Dedifferentiated amniotic fluid mesenchymal stem cell (primary cell): Measurements from ENCODE around the gene MAGI2.
"Not testable (repeated sequence)": the region's sequence is repeated elsewhere in the genome, so short reads cannot be mapped to it uniquely, and the experiment has no call there.

Experiments used
- DNase-seq: peaks from one replicate; pipeline ENCODE4 v3.0.0-alpha.2; 2016; ENCODE audit errors: extremely low spot score

Gene MAGI2

DNA sequence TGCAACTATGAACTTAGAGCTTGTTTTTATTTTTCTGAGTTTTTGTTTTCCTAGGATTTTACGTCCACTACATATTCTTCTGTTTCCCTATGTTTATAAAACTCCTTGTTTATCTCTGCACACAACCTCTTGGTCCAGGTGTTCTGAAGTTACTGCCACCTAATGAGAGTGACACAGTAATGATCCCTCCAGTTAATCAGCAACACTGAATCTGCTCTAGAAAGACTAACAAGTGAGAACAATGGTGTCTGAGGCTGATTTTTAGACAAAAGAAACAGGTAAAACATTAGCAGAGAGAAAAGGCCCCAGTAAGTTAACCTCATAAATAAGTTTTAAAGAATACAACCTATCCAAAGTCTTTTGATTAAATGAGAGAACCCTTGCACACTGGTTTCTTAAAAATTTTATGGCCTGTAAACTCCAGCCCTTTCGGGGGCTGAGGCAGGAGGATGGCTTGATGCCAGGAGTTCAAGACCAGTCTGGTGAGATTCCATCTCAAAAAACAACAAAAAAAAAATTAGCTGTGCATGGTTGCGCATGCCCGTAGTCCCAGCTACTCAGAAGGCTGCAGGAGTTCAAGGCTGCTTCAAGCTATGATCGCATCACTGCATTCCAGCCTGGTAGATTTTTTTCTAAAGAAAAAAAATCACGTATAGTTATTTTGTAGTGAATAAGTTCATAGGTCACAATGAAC lies 397.6 kb downstream of the MAGI2 start:
- no peak for DNase-seq

DNA sequence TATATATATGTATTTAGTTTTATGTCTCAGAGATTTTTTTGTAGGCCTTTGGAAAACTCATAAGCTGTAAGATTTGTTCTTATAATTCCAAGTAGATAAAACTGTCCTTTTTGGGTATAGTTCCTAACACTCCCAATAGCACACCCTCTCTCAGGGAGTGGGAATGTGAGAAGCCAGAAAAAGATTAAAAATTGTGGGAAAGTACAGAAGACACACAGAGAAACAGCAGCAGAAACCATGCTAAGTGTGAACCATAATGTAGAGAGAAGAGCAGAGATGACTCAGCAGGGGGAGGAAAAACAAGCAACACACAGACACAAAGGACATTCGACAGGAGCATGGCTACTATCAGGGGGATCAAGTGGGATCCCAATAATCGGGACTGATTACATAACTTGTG lies 401.6 kb downstream of the MAGI2 start:
- no peak for DNase-seq

DNA sequence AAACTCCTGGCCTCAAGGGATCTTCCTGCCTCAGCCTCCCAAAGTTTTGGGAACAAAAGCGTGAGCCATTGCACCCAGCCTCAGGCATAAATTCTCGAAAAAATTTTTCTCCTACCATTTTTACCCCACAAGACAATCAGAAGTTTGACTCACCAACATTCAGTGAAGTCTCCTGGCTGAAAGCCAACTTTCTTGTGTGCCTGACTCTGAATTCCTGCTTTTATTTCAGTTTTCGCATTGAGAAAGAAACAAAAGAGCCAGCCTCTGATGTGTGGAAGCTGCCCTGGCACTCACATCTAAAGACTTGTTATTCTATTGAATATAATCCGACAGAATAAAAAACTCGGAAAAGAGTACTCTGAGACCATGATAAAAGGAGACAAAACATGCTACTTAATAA lies 402.9 kb downstream of the MAGI2 start:
- DNase-seq: peak; percentile 14

DNA sequence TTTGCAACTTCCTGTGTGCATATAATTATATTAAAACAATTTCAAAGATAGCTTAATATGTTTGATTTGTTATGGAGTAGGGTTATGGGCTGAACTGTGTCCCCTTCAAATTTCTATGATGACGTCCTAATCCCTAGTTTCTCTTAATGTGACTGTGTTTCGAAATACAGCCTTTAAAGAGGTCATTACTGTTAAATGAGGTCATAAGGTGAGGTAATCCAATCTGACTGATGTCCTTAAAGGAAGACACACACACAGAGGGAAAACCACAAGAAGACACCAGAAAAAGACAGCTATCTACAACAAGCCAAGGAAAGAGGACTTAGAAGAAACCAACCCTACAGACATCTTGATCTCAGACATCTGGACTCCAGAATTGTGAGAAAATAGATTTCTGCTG lies 407.4 kb downstream of the MAGI2 start:
- no peak for DNase-seq

DNA sequence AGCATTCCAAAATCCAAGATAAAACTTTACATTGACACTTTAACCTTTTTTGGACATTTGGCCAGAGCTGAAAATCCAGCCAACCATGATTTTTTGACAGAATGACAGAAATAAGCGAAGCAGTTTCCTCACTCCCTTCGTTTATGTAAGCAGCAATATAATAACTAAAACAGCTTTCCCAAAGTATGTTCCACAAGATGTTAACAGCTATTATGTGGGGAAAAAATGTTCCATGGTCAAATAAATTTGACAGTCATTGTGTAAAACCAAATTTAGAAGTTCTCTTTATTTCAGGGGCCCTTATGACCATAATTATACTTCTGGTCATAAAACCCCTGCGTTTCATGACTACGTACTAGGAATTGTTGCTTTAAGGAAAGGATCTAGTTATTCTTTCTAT lies 416.5 kb downstream of the MAGI2 start:
- DNase-seq: no peak

DNA sequence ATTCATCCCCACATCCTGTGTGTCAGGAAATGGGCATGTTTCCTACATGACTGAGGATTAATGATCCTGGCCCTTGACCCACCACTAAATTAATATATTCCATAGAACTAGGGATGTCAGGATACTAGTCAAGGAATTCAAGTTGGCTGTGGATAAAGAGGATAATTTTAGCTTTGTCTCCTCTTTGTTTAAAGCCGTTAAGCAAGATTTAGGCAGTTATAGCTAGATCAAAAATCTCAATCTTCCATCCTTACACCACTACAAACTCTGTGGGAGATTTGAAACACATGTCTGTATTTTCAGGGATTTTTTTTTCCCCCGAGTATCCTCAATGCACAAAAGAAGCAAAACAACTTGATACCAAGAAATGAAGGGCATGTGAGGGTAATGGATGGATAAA lies 417.1 kb downstream of the MAGI2 start:
- DNase-seq: no peak

DNA sequence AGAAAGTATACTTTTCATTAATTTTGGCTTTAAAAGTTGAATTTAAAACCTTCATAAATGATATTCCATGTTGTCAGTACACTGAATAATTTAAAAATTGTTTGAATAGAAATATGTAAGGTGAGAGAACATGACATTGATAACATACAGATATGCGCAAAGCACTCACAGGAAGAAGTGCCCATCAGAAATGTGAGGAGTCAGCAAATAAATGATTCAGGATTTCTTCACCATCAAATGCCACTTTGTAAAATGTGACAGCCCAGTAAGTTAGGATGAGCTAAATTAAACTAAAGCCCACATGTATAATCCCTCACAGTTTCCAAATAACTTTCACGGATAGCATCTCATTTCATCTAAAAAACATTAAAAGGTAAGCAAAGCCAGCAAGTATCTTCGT lies 417.6 kb downstream of the MAGI2 start:
- DNase-seq: no peak

DNA sequence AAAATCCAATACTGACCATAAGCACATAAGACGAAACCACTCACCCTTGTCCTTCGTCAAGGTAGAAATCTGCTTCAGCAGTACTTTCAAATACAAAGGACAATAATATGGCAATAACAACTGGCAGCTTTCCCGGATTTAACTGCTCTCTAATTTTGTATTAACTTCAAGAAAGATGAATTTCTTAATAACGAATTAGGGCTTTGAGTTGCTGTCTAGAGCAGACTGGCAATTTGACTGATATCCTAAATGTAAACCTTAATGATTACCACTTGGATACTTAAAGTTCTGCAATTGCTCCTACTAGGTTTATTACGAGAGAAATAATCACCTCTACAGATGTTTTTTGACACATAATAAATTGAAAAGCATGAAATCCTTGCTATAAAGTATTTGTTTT lies 418.7 kb downstream of the MAGI2 start:
- DNase-seq: no peak

DNA sequence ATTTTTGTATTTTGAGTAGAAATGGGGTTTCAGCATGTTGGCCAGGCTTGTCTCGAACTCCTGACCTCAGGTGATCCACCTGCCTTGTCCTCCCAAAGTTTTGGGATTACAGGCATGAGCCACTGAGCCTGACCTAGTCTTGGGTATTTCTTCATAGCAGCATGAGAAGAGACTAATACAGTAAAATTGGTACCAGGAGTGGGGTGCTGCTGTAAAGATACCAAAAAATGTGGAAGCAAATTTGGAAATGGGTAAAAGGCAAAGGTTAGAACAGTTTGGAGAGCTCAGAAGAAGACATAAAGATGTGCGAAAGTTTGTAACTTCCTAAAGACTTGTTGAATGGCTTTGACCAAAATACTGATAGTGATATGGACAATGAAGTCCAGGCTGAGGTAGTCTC lies 433.8 kb downstream of the MAGI2 start:
- DNase-seq: not testable (repeated sequence)

DNA sequence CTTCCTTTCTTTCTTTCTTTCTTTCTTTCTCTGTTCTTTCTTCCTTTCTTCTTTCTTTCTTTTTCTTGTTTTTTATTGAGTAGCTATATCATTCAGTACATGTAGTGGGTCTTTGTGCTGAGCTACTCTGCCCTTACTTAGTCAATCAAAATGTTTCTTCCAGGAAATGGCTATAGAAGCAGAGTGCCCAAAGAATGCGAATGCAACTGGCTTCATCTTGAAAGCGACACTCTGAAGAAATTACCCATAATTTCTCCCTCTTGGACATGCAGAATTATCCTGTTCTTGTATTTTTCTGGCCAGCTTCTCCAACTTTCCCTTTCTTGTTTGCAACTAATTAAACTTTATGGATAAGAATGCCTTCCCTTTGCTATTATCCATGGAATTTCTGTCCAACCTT lies 441.5 kb downstream of the MAGI2 start:
- no peak for DNase-seq

DNA sequence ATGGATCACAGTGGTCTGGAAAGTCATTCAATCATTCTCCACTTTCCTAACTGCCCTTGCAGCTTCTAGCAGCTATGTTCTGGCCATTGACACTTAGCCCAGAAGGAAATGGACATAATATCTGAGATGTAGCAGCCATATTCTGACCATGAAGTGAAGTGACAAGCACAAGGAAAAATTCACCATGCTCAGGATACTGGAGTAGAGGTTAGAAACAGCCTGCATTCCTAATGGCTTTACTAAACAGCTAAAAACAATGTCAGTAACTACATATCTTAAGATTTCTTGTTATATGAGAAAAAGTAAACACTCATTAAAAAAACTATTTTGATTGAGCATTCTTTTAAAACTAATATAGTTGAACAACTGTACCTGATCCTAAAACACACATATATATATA lies 443.8 kb downstream of the MAGI2 start:
- no peak for DNase-seq

DNA sequence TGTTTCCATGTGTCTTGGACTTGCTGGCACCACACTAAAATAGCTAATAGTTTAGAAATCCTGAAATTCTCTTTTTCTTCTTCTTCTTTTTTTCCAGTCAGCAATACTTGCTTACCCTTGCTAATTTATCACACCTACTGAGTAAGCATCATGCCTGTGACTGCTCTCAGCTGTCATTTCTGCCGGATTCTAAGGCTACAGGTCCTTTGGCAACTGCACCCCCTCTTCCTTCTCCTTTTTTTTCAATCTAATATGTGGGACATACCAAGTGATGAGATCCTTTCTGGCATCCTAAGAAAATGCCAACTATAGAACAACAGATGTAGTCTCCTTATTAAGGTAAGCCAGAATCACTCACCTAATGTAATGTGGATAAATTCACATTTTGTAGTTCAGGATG lies 444.7 kb downstream of the MAGI2 start:
- DNase-seq: no peak

DNA sequence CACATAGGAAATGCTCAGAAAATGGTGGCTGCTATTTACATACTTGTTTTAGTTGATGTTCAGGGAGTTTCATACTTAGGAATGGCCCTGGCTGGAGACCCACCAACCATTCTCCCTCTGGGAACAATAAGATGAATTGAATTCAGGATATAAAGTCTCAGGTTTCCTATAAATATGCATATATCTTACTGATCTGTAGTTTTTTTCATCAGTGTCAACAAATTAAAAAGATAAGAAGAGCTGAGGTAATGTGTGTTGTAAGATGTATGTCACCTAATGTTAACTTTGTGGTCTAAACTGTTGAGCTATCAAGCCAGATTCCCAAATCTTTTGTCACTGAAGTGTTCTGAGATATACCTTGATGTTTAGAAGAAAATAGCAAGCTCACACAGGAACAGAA lies 457.5 kb downstream of the MAGI2 start:
- no peak for DNase-seq

DNA sequence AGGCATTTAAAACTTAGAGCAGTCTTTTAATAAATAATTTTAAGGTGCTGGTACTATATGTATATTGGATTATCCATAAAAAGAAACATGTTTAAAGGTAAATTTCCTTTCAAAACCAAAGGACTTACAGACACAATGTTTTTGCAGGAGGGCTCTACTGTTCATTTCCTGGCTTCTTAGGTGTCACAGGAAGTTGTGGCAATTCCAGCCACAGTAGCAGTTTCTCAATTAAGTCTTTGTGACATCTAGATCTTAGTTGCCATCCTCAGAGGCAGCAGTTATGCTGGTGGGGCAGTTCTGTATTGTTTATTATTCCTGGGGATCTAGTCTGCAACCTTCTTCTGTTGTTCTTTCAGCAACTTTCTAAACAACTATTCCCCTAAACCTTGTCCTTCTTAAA lies 460.1 kb downstream of the MAGI2 start:
- DNase-seq: no peak

DNA sequence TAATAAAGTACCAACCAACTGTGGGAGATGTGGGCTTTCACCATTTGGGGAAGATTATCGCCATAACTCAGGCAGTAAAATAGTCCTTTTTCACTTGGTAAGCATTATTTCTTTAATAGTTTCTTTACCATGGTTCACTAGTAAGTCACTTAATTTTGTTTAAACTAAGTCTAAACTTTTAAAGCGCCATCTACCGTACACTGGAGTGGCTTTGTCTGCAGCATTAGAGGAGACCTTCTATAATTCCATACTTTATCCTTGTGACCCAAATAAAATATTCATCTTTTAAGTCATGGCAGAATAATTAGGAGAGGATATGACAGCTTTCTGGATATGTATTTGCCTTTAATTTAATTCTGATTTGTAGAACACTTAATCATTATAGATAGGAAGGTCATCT lies 468.0 kb downstream of the MAGI2 start:
- no peak for DNase-seq

DNA sequence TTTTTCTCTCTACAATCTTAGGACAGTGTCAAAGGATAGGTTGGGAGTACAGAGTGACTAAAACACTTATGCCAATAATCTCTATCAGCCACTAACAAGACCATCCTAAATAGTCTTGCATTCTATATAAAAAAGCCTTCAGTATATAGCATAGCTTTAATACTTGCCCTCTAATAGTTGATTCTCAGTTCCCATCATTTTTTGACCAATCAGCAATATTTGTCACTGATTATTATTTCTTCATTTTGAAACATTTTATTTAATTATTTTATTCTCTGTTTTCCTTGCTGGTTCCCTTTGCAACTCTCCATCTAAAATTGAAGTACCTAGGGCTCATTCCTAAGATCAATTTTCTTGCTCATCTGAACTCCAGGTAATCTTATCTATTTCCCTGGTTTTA lies 470.0 kb downstream of the MAGI2 start:
- no peak for DNase-seq

DNA sequence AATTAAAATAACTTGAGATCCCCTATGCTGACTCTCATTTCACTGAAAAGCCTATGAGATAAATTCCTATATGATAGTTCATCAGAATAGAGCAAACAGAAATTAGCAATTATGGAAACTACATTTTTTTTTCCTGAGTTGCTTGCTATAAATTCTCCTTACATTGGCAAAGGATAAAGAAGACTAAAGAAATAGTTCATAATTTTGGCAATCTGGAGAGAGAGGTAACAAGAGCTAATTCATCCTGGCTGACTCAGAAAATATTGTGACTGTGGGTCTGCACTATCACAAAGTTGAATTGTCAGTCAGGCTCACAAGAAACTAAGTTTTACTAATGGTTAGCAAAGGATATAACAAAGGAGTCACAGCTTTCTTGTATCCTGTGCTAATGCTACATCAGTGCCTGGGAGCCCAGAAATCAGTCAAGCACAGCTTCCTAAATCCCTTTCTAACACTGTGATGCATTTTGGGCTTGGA lies 483.0 kb downstream of the MAGI2 start:
- DNase-seq: peak; percentile 26

DNA sequence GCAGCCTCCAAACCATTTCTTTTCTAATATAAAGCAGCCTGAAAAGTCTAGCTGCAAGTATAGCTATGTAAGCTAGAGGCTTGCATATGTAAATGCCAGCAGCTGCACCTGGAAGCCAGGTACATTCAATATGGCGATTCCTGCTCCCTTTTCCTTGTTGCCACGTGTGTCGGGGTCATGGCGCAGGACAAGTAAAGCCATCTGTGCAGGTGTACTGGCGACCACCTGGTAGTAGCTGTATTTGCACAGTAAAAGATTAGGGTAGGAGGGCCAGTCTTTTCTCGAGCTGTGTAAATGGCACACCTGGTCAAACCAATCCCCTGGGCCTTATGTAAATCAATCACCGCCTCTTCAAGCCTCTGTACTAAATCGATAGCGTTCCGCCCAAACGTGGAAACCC lies 484.5 kb downstream of the MAGI2 start:
- no peak for DNase-seq

DNA sequence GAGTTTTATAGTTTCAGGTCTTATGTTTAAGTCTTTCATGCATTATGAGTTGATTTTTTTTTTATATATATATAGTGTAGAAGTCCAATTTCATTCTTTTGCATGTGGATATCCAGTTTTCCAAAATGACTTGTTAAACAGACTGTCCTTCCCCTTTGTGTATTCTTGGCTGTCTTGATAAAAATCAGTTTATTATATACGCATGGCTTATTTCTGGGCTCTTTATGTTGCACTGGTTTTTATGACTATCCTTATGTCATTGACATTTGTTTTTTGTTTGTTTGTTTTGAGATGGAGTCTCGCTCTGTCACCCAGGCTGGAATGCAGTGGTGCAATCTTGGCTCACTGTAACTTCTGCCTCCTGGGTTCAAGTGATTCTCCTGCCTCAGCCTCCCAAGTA lies 485.9 kb downstream of the MAGI2 start:
- not testable (repeated sequence) for DNase-seq

DNA sequence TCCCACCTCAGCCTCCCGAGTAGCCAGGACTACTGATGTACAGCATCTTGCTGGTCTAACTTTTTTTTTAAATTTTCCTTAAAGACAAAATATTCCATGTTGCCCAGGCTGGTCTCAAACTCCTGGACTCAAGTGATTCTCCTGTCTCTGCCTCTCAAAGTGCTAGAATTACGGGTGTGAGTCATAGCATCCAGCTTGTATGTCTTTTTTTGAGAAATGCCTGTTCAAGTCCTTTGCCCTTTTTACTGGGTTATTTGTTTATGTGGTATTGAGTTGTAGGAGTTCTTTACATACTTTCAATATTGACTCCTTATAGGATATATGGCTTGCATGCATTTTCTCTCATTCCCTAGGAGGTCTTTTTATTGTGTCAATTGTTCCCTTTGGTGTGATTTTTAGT lies 486.4 kb downstream of the MAGI2 start:
- DNase-seq: no peak

DNA sequence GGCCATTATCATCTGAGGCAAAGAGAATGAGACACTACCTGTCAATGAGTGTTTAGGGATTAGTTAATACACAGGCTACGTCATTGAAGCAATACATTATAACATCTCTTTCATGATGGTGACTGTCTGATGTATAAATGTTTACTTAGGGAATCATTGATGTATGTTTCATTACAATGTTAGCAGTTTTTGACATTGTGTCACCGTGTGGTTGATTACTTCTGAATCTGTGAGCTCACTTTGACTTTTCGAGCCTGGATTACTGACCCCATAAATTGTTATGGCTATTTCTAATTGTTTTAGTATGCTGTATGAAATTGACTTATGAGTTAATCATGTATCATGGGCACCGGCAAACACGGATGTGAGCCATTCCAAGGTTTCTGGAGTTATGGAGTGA lies 494.0 kb downstream of the MAGI2 start:
- DNase-seq: no peak

DNA sequence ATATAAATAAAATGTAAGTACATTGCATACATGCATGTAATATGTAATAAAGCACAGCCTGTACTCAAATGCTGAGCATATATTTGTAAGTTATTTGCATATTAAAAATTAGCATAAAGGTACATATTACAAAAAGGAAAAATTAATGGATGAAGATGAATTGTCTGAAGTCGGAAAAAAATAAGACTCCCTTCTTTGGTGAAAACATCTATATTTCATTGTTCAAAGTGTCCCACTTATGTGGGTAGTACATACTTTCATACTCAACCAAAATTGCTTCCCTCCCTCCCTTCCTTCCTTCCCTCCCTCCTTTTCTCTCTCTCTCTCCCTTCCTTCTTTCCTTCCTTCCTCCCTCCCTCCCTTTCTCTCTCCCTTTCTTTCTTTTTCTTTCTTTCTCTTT lies 498.1 kb downstream of the MAGI2 start:
- no peak for DNase-seq

DNA sequence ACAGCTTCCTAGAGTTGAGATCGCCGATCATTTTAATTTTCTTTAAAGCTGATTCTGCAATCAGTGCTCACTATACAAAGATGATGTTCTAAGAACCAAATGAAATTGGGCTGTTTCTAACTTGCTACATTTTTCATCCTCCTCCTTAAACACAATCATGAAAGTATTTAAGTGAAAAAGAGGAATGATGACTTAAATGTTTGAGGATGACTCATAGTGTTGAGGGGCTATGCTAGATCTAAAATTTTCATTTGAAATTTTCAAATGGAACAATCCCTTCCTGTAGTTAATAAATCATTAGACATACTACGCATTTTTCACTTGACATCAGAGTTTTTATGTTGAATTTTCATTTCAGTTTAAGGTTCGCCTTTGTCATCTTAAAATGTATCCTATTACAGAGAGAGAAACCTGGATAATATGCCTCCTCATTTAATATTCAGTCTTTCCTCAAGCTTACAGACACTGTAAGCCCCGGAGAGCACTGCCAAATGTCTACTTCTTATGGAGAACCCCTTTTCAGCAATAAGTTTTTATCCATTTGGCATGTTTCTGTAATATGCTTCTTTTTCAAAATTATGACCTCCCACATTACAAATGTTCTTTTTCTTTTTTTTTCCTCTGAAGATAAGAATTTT lies 499.6 kb downstream of the MAGI2 start:
- DNase-seq: peak; percentile 17

DNA sequence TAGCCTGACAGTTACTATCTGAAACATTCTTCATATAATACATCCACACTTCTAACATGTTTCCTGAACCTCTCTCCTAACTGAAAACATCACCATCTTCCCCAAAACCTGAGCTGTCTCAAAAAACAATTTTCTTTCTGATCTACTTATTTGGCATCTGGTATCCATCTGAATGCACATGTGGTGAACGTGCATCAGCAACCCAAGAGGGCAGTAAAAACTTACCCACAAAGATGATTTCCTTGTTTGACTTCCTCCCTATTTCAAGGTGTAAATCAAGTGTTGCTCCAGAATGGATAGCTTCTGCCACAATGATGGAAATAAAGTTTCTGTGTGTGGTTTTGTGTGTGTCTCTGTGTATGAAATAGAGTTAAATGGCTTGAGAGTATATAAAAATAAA lies 500.4 kb downstream of the MAGI2 start:
- no peak for DNase-seq
